GM18517 (cell line): Measurements from ENCODE around the gene RCOR2.
A peak's percentile ranks its signal among the peaks of the same experiment; 100 is the strongest.
"Not testable (repeated sequence)": the region's sequence is repeated elsewhere in the genome, so short reads cannot be mapped to it uniquely, and the experiment has no call there.

Experiments used
- ATAC-seq: cut with Tn5 transposase; IDR thresholded peaks from one replicate; pipeline ENCODE4 v1.9.1; 2021; ENCODE audit warnings: mild to moderate bottlenecking, moderate library complexity; ENCODE audit not compliant: unreplicated experiment

Gene RCOR2

DNA sequence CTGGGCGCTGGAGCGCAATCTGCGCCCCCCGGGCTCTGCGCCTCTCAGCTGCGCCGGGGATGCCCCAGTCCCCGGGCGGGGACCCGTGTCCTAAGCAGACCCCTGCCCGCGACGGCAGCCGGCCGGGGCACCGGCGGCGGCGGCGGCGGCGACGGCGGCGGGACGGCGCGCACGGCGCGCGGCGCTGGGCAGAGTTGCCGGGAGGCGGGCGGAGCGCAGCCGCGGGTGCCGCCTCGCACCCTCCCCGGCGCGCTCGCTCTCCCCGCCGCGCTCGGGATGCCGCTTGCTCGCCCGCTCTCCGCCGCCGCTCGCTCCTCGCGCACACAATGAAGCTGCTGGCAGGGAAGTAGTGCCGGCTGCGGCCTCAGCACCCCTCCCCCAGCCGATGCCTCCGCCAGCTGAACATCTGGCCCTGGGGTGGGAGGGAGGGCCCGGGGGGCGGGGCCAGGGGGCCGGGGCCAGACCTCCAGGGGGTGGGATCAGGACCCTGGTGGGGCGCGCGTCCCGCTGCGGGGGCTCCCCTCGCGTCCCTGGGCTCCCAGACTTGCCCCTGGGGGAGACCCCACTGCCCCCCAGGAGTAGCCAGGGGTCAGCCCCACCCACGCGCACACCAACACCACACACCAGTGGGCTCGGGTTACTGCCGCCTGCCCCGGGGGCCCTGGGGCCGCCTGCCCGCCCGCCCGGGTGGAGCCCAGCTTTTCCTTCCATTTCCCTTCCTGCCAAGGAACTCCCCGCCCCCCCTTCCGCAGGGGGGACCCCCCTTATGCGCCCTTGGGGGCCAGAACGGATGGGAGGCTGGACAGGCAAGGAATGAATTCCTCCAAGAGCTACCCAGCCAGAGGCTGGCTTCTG, at the start of gene RCOR2:
RCOR2 (minus strand) TSS at position 328 of the 855 bp plus-strand sequence. CDS start 708 bp downstream, outside the sequence.
- no peak for ATAC-seq

DNA sequence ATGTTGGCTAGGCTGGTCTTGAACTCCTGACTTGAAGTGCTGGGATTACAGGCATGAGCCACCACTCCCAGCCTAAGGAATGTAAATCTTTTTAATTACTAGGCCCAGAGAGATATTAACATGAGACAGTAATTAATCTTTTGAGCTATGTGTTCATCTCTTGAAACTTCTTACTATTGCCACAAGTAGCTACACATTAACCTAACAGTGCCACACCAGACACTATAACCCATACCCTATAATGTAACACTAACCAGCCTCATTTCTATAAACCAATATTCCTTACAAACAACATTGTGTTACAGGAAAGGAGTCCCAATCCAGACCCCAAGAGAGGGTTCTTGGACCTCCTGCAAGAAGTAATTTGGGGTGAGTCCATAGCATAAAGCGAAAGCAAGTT, 49.5 kb upstream of the RCOR2 start:
- no peak for ATAC-seq

GRCh38 chr11:63963895-63964294, 46.9 kb upstream of the RCOR2 start:
- not testable (repeated sequence) for ATAC-seq

DNA sequence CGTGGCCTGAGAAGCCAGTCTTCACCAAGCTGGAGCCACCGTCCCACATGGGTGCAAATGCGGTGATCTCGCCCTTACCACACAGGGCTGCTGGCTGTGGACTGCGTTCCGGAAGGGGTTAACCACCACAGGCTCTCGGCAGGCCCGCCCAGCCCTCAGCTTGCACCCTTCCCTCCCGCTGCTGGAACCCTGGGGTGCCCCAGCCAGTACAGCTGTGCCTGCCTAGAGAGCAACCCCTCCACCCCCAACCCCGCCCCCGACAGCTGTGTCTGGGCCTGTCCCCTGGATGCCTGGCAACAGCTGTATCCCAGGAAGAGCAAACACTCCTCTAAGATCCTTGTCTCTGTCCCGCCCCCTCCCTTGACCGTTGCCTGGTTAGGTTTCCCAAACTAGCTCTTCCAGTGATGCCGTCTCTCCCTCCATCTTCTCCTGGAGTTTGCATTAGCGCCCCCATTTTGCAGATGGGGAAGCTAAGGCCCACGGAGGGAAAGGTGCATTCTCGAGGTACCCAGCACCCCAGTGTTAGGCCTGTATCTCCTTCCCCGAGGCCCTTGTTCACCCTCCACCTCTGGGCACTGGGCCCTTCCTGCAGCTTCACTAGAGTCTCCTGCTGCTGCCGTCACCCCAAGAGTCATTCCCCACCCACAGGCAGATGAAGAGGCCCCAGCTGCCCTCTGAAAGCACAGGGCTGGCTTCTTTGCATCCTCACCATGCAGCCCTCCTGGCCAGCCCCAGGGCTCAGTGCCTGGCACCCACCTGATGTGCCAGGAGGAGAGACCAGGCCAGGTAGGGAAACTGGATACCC, 44.8 kb upstream of the RCOR2 start:
- no peak for ATAC-seq

DNA sequence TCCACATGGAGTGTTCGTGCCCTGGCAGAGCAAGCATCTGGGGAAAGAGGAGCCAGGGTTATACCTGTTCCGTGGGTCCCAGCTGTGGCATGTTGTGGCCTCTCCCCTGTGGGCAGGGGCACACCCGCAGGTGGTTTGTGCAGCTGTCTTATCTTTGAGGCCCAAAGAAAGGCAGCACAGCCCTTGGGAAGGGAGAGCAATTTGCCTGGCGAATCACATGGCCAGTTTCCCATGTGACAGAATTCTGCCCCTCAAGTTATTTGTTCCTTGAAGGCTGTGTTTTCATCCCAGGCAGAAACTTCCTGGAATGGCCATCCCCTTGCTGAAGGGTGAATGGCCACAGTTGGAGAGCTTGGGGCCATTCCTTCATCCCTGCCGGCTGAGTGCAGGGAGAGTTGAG, 41.0 kb upstream of the RCOR2 start:
- no peak for ATAC-seq

DNA sequence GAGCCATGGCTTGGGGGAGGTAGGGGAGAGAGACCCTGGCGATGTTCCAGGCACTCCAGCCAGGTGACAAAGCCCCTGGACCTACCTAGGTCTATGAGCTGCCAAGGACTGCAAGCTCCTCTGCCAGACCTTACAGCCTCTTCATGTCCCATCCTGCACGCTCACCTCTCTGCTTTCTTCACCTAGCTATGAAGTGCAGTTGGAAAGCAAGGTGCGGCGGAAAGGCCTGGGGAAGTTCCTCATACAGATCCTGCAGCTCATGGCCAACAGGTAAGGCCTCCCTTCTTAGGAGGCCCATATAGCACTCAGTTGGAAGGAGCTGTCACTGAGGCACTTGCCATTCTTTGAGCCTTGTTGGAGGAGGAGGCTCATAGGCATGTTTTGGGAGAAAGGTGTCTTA, 35.6 kb upstream of the RCOR2 start:
- ATAC-seq: no peak

- no peak for ATAC-seq
These were observed 35.0 kb upstream of the RCOR2 start for GRCh38 chr11:63951779-63952536.

- no peak for ATAC-seq
These were observed 28.7 kb upstream of the RCOR2 start for GRCh38 chr11:63945477-63946163.

DNA sequence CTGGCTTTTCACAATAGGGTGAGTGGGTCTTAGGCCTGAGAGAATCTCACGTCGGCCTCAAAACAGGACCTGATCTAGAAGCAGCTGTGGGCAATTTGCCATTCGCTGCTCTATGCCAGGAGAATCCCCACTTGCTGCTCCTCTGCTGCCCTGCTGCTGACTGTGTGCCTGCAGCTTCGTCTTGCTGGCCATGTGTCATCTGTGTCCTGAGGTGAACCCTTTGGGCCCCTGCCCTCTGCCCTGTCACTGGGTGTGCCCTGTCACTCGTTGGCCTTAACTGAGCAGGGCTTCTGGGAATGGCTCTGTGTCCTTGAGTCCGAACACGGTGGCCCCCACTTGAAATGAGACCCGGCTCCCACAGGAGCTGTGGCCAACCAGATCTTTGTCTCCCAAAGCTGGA, 28.0 kb upstream of the RCOR2 start:
- ATAC-seq: no peak

DNA sequence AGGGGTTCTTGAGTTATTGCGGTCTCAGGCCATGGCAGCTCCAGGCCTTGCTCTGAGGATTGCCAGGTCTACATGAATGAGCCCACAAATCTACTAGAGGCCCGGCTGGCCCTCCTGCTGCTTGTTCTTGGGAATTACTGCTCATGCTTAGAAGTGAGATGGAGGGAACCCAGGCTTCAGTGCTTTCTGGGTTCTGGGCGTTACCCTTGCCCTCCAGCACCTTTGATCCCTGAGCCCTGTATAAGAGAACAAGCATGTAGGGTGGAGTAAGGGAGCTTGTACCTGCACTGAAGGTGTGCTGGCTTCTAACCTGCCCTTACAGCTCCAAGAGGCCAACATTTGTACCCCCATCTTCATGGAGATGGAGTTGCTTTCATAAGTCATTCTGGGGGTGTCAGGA, 25.8 kb upstream of the RCOR2 start:
- ATAC-seq: no peak

- no peak for ATAC-seq
These were observed 24.9 kb upstream of the RCOR2 start for GRCh38 chr11:63941901-63942300.

- no peak for ATAC-seq
These were observed 23.8 kb upstream of the RCOR2 start for GRCh38 chr11:63940786-63941185.

DNA sequence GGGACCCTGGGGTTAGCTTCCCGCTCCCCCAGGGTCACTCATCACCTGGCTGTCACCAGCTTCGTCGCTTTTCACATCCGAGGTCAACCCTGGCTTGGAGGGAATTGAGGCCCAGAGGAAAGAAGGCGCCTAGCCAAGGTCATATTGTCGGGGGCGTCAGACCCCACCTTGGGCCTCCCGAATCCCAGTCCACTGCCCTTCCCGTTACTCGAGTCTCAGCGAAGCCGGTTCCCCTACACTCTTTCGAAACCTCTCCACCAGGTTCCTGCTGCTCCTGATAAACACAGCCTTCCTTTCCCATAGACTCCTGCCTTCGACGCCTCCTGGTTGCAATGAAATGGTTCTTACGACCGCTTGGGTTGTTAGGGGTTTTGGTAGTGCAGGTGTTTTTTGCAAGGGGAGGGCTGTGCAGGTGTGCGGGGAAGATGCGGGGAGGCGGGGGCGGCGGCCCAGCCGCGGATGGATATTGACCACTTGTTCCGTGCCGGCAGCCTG, 22.5 kb upstream of the RCOR2 start:
- no peak for ATAC-seq

GRCh38 chr11:63938479-63939396, 21.8 kb upstream of the RCOR2 start, which contains the start of gene NAA40:
TSS of gene NAA40 (plus strand) at chr11:63939002. CDS start at chr11:63939097, 95 bp downstream.
- peak; percentile 88 for ATAC-seq

DNA sequence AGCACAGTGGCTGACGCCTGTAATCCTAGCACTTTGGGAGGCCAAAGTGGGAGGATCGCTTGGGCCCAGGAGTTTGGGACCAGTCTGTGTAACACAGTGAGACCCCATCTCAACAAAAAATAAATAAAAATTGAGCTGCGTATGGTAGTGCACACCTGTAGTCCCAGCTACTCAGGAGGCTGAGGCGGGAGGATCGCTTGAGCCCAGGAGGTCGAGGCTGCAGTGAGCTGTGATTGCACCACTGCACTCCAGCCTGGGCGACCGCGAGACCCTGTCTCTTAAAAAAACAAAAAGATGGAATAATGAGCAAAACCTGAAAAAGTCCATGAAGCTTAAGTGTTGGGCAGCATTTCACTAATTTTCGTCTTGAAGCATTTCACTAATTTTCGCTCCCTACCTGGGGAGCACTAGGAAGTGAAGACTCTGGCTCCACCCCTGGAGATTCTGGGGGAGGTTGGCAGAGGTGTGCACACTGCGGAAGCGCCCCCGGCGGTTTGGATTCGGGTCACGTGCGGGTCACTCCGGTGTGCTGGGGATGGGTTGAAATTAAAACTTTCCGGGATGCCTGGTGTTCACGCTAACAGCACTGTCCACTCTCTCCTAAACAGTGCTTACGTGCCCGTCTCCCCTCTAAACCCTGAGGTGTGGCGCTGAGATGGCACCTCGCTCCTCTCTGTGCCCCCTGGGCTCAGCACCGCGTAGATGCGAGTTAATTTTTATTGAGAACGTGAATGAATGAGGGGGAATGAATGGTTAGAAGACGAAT, 20.9 kb upstream of the RCOR2 start:
- ATAC-seq: peak; percentile 16

DNA sequence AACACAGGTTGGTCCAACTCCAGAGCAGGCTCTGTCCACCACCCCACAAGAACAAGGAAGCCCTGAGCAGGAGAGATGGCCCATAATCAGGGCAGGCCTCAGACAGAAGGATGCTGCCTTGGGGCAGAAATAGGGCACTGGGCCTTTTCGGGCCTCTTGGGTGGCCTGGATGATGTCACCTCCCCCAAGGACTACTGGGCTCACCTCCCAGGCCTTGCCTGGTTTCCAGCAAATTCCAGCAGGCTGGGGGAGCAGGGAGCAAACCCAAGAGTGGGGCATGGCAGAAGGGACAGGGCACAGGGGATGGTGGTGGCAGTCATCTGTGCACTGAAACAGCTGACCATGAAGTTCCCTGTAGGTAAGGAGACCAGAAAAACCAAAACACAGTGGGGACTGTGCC, 16.5 kb upstream of the RCOR2 start:
- ATAC-seq: no peak

DNA sequence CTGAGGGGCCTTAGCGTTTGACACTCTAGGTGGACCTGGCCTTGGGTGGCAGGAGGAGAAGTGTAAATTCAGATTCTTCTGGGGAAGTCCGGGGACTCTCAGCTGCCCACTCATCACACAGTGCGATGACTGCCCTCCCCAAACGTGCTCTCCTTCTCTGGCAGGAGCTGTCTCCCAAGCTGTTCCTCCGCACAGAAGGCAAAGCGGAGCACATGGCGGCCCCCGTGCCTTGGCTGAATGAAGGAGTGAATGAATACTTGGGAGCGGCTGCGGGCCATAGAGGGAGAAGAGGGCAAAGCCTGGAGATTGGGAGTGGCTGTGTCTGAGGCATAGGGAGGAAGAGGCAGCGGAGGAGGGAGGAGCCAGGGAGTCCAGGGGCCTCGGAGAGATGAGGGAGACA, 14.9 kb upstream of the RCOR2 start:
- ATAC-seq: no peak

GRCh38 chr11:63931045-63931444, 14.1 kb upstream of the RCOR2 start:
- no peak for ATAC-seq

DNA sequence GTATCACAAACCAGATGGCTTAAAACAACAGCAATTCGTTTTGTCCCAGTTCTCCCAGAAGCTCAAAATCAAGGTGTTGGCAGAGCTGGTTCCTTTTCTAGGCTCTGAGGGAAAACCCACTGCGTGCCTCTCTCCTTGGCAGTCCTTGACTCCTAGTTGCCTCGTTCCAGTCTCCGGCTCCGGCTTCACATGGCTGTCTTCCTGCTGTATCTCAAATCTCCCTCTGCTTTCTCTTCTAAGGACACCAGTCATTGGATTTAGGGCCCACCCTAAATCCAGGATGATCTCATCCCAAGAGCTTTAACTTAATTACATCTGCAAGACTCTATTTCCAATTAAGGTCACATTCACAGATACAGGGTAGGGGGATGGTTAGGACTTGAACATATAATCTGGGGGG, 12.7 kb upstream of the RCOR2 start:
- no peak for ATAC-seq
